Fibroblast of pulmonary artery (primary cell): Measurements from ENCODE around the gene CCDC12.

Experiments
- DNase-seq: peaks from one replicate; pipeline ENCODE4 v3.0.0-alpha.2; 2010; ENCODE audit warnings: low read depth
- H3K4me3 ChIP-seq: replicated peaks from 2 replicates; pipeline ENCODE4 v1.5.1; 2011; ENCODE audit warnings: low read depth, mild to moderate bottlenecking, control low read depth, low read length, moderate library complexity
- TF ChIP-seq, protein P1 (sequence below): IDR thresholded peaks from 2 replicates; pipeline ENCODE4 v1.5.1; 2011; ENCODE audit warnings: mild to moderate bottlenecking, control low read depth, low read length, inconsistent platforms; ENCODE audit errors: missing control alignments

CCDC12 gene

DNA sequence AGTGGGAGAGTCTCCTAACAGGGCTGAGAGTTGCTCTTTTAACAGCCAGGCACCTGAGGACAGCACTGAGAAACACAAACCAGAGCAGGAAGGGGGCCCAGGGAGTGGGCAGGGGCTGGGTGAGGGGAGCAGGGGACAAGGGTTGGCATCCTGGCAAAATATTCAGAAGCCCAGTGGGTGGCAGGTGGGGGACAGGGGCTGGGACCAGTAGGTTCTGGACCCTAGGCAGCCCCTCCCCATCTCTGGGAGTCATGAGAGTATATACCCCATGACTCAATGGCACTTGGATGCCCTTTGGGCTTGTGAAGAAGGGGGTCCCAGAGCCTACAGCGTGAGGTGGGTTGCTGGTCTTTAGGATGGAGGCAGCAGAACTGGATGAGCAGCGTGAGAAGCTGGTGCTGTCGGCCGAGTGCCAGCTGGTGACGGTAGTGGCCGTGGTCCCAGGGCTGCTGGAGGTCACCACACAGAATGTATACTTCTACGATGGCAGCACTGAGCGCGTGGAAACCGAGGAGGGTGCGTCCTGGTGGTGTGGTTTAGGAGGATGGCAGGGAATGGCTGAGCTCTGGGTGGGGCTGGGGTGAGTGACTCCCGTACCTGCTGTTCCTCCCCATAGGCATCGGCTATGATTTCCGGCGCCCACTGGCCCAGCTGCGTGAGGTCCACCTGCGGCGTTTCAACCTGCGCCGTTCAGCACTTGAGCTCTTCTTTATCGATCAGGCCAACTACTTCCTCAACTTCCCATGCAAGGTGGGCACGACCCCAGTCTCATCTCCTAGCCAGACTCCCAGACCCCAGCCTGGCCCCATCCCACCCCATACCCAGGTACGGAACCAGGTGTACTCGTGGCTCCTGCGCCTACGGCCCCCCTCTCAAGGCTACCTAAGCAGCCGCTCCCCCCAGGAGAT lies 27.2 kb upstream of the CCDC12 start:
- DNase-seq, result no peak
- no peak overlapping the region for H3K4me3 ChIP-seq
- TF ChIP-seq, protein P1, sequence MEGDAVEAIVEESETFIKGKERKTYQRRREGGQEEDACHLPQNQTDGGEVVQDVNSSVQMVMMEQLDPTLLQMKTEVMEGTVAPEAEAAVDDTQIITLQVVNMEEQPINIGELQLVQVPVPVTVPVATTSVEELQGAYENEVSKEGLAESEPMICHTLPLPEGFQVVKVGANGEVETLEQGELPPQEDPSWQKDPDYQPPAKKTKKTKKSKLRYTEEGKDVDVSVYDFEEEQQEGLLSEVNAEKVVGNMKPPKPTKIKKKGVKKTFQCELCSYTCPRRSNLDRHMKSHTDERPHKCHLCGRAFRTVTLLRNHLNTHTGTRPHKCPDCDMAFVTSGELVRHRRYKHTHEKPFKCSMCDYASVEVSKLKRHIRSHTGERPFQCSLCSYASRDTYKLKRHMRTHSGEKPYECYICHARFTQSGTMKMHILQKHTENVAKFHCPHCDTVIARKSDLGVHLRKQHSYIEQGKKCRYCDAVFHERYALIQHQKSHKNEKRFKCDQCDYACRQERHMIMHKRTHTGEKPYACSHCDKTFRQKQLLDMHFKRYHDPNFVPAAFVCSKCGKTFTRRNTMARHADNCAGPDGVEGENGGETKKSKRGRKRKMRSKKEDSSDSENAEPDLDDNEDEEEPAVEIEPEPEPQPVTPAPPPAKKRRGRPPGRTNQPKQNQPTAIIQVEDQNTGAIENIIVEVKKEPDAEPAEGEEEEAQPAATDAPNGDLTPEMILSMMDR, result no peak

DNA sequence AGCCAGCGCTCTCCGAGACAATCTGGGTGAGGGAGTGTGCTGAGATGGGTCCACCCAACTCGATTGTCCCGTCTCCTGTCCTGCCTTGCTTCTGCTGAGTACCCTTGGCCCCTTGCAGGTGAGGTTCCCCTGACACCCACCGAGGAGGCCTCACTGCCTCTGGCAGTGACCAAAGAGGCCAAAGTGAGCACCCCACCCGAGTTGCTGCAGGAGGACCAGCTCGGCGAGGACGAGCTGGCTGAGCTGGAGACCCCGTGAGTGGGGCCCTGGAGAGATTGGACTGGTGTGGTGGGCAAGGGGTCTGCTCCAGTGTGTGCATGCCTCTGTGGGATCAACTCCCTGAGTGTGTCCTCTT lies 26.5 kb upstream of the CCDC12 start:
- TF ChIP-seq, protein P1, result no peak
- no peak for DNase-seq
- no peak overlapping the region for H3K4me3 ChIP-seq

DNA sequence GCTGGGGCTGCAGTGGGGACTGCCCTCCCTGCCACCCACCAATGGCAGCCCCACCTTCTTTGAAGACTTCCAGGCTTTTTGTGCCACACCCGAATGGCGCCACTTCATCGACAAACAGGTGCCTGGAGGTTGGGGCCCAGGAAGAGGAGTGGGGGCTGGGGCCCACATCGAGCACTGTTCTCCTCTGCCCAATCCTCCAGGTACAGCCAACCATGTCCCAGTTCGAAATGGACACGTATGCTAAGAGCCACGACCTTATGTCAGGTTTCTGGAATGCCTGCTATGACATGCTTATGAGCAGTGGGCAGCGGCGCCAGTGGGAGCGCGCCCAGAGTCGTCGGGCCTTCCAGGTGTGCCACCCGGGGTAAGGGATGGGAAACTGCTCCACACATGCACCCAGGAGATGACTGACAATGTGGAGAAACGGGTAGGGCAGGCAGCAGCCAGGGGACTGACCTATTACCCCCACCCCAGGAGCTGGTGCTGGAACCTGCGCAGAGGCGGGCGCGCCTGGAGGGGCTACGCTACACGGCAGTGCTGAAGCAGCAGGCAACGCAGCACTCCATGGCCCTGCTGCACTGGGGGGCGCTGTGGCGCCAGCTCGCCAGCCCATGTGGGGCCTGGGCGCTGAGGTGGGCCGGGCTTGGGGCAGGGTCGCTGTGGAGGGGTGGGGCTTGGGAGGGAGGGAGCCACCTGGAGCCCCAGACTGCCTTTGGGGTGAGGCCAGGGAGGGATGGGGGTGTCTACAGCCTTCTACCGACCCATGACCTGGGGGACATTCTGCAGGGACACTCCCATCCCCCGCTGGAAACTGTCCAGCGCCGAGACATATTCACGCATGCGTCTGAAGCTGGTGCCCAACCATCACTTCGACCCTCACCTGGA lies 25.9 kb upstream of the CCDC12 start:
- DNase-seq, result no peak
- TF ChIP-seq, protein P1, result peak; percentile 2
- no peak overlapping the region for H3K4me3 ChIP-seq

DNA sequence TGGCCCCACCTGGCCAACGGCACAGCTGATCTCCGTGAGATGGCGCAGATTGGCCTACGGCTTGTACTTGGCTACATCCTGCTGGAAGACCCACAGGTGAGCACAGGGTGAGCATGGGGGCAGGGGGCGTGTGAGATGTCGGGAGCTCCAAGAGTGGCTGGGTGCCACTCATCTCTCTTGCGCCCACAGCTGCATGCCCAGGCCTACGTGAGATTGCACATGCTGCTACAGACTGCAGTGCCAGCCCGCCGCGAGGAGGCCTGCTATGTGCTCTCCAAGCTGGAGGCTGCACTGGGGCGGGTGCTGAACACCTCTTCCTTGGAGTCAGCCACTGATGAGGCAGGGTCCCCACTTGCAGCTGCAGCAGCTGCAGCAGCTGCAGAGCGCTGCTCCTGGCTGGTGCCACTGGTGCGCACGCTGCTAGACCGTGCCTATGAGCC lies 25.2 kb upstream of the CCDC12 start:
- TF ChIP-seq, protein P1, result no peak
- no peak overlapping the region for H3K4me3 ChIP-seq
- no peak for DNase-seq

DNA sequence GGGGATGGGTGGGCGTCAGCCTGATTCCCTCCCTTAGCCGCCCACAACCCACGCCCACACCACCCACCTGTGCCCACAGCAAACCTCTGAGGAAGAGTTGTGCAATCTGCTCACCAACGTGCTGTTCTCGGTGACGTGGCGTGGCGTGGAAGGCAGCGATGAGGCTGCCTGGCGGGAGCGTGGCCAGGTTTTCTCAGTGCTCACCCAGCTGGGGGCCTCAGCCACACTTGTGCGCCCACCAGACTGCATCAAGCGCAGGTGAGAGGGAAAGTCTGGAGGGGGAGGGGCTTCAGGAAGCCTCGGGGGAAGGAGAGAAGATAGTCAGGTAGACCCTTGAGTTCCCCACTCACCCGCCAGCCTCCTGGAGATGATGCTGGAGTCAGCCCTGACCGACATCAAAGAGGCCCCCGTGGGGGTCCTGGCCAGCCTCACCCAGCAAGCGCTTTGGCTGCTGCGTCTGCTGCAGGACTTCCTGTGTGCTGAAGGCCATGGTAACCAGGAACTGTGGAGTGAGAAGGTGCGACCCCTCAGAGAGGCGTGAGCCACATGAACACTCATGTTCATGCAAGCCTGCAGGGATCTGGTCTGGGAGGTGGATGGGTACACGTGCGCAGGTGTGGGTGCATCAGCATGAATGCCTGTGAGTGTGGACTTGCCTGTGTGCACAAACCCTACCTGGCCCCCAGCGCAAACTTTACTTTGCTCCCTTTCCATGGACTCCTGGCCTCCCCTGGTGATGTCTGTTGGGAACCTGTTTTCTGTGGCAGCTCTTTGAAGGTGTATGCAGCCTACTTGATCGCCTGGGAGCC lies 24.6 kb upstream of the CCDC12 start:
- TF ChIP-seq, protein P1, result no peak
- H3K4me3 ChIP-seq, result no peak overlapping the region
- DNase-seq, result no peak

DNA sequence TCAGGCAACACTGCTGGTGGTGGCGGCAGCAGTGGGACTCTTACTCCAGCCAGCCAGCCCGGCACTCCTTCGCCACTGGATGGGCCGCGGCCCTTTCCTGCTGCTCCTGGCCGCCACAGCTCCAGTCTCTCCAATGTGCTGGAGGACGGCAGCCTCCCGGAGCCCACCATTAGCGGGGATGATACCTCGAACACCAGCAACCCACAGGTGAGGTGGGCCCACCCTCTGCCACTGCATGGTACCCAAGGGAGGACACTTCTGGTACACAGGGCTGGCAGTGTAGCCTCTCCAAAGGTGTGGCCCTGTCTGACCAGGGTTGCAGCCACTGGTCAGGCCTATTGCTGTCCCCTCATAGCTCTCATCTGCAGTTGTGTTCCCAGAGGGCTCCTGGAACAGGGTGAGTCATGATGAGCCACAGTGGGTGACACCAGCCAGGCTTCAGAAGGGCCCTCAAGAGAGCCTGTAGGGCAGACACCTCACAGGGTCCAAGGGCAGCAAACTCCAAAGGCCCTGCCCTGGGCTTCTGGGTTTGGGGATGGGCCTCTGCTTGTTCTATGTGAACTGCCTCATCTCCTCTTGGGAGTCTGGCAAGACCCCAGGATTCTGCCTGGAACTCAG lies 23.8 kb upstream of the CCDC12 start:
- H3K4me3 ChIP-seq, result no peak overlapping the region
- no peak for DNase-seq
- TF ChIP-seq, protein P1, result no peak
